HCT116 (cell line): Measurements from ENCODE around the gene ALK. TPM values are rescaled to one million over a fixed set of nuclear protein-coding genes. Genes with fewer than 3 reads are reported as not detected.

Experiments
- ATAC-seq: fragments of 200-7000 bp; cut with Tn5 transposase; 2 replicates; pipeline ENCODE4 v1.9.1; 2020; ENCODE audit warnings: mild to moderate bottlenecking, moderate library complexity
- BruUV-seq: library from RNA; stranded (reverse); fragments of 400-500 nt; replicated peaks from 2 replicates; lab custom pipeline; 2021; lab: Mats Ljungman, UMichigan
- CTCF ChIA-PET: fragments of 300-600 bp; sonication (Branson Sonifier 250); formaldehyde crosslinking; loops from one replicate; lab custom pipeline; 2021; ENCODE audit warnings: antibody characterized with exemption; lab: Charles Lee
- POLR2A ChIA-PET: fragments of 300-600, 350-600 bp; sonication (Branson Sonifier 250); formaldehyde crosslinking; loops from one replicate; lab custom pipeline; 2021; ENCODE audit warnings: antibody characterized with exemption; lab: Charles Lee
- RAD21 ChIA-PET, 2 experiments: fragments of 300-600 bp; sonication (Branson Sonifier 250); formaldehyde crosslinking; loops; one replicate each; lab custom pipeline; 2023; ENCODE audit warnings: low total read pairs in 2 of 2; ENCODE audit not compliant: uncharacterized antibody in 2 of 2, unreplicated experiment in 2 of 2, low non-redundant PET in 1 of 2; lab: Charles Lee
- DNase-seq: peaks from one replicate; pipeline ENCODE4 v3.0.0-alpha.2; 2010; ENCODE audit warnings: low read depth, low spot score
- H2AFZ ChIP-seq: fragments of 200-600 bp; shearing (Covaris generic), sonication (generic); 2 replicates; pipeline ENCODE4 v1.6.1; 2017; ENCODE audit warnings: low read depth, mixed run types, mixed read lengths, antibody characterized with exemption, low read length; ENCODE audit not compliant: poor library complexity, severe bottlenecking
- H3K27ac ChIP-seq: 2 replicates; pipeline ENCODE4 v1.5.1; 2012; ENCODE audit warnings: low read depth, low read length
- H3K27me3 ChIP-seq: fragments of 200-600 bp; sonication (generic); 2 replicates; pipeline ENCODE4 v1.6.1; 2016; ENCODE audit warnings: mixed run types, low read length, mixed read lengths; ENCODE audit not compliant: insufficient read depth
- H3K36me3 ChIP-seq, 2 experiments: fragments of 200-500 bp in 1 of 2; fragments of 200-600 bp in 1 of 2; sonication (Bioruptor generic) in 1 of 2; sonication (generic) in 1 of 2; 2 replicates each; pipeline versions ENCODE4 v1.5.1 to v1.6.1; 2014 to 2016; ENCODE audit warnings: low read length in 2 of 2, inconsistent platforms in 1 of 2, mixed read lengths in 1 of 2, mixed run types in 1 of 2; ENCODE audit not compliant: insufficient read depth in 2 of 2, control insufficient read depth in 1 of 2
- H3K4me1 ChIP-seq, 2 experiments: fragments of 200-600 bp in 1 of 2; sonication (generic) in 1 of 2; 2 replicates each; pipeline versions ENCODE4 v1.5.1 to v1.6.1; 2012 to 2017; ENCODE audit warnings: low read length in 2 of 2, inconsistent platforms in 1 of 2, mild to moderate bottlenecking in 1 of 2, mixed read lengths in 1 of 2, mixed run types in 1 of 2, moderate library complexity in 1 of 2; ENCODE audit not compliant: insufficient read depth in 2 of 2, control insufficient read depth in 1 of 2
- H3K4me2 ChIP-seq: fragments of 200-600 bp; sonication (generic); 2 replicates; pipeline ENCODE4 v1.6.1; 2017; ENCODE audit warnings: mixed run types, low read length, mixed read lengths
- H3K4me3 ChIP-seq, 2 experiments: fragments of 200-600 bp in 1 of 2; sonication (generic) in 1 of 2; replicated peaks in 1 of 2; 2 replicates each; pipeline ENCODE4 v1.5.1; 2011 to 2016; ENCODE audit warnings: low read length in 2 of 2, control low read depth in 1 of 2, low read depth in 1 of 2, mild to moderate bottlenecking in 1 of 2, mixed read lengths in 1 of 2, mixed run types in 1 of 2
- H3K79me2 ChIP-seq: fragments of 200-600 bp; sonication (generic); 2 replicates; pipeline ENCODE4 v1.6.1; 2017; ENCODE audit warnings: mild to moderate bottlenecking, mixed run types, low read length, moderate library complexity, mixed read lengths; ENCODE audit not compliant: insufficient read depth
- H3K9ac ChIP-seq: fragments of 200-600 bp; sonication (generic); 2 replicates; pipeline ENCODE4 v1.6.1; 2016; ENCODE audit warnings: low read length, mixed read lengths
- H3K9me2 ChIP-seq: fragments of 200-600 bp; sonication (generic), shearing (Covaris generic); 2 replicates; pipeline ENCODE4 v1.6.1; 2017; ENCODE audit warnings: mixed run types, mild to moderate bottlenecking, moderate library complexity; ENCODE audit not compliant: insufficient read depth
- H3K9me3 ChIP-seq, 2 experiments: fragments of 200-500 bp in 1 of 2; fragments of 200-600 bp in 1 of 2; sonication (Bioruptor generic) in 1 of 2; sonication (generic) in 1 of 2; 2 replicates each; pipeline ENCODE4 v1.6.1; 2014 to 2017; ENCODE audit warnings: low read length in 2 of 2, mixed read lengths in 2 of 2, inconsistent platforms in 1 of 2, low read depth in 1 of 2, mild to moderate bottlenecking in 1 of 2, mixed run types in 1 of 2, moderate library complexity in 1 of 2; ENCODE audit not compliant: control insufficient read depth in 1 of 2, insufficient read depth in 1 of 2
- H4K20me1 ChIP-seq: fragments of 200-600 bp; sonication (generic), shearing (Covaris generic); 2 replicates; pipeline ENCODE4 v1.6.1; 2017; ENCODE audit warnings: mixed run types, mild to moderate bottlenecking, moderate library complexity; ENCODE audit not compliant: insufficient read depth
- CBX3 ChIP-seq: IDR thresholded peaks from 2 replicates; pipeline ENCODE4 v1.6.1; 2012; ENCODE audit warnings: low read depth
- CEBPB ChIP-seq: IDR thresholded peaks from 2 replicates; pipeline ENCODE4 v1.6.1; 2012; ENCODE audit warnings: low read depth
- EGR1 ChIP-seq: IDR thresholded peaks from 2 replicates; pipeline ENCODE4 v1.6.1; 2012; ENCODE audit warnings: low read depth
- ELF1 ChIP-seq: IDR thresholded peaks from 2 replicates; pipeline ENCODE4 v1.6.1; 2012; ENCODE audit warnings: low read depth, borderline replicate concordance
- EZH2 ChIP-seq: fragments of 200-600 bp; sonication (generic); IDR thresholded peaks from 2 replicates; pipeline ENCODE4 v1.6.1; 2017; ENCODE audit warnings: antibody characterized with exemption, mixed run types
- EZH2phosphoT487 ChIP-seq: fragments of 200-600 bp; IDR thresholded peaks from 2 replicates; pipeline ENCODE4 v1.6.1; 2018; ENCODE audit warnings: antibody characterized with exemption, borderline replicate concordance
- FOSL1 ChIP-seq: IDR thresholded peaks from 2 replicates; pipeline ENCODE4 v1.6.1; 2012; ENCODE audit warnings: low read depth
- POLR2A ChIP-seq: IDR thresholded peaks from 2 replicates; pipeline ENCODE4 v1.7.0; 2011; ENCODE audit warnings: borderline replicate concordance; ENCODE audit not compliant: insufficient read depth, insufficient read length; ENCODE audit errors: extremely low read depth
- POLR2AphosphoS5 ChIP-seq: IDR thresholded peaks from 2 replicates; pipeline ENCODE4 v1.6.1; 2011; ENCODE audit warnings: mild to moderate bottlenecking, low read depth, low read length, moderate library complexity
- SIN3A ChIP-seq: IDR thresholded peaks from 2 replicates; pipeline ENCODE4 v1.6.1; 2012; ENCODE audit warnings: low read depth
- SP1 ChIP-seq: IDR thresholded peaks from 2 replicates; pipeline ENCODE4 v1.6.1; 2012; ENCODE audit warnings: low read depth
- SRF ChIP-seq: IDR thresholded peaks from 2 replicates; pipeline ENCODE4 v1.6.1; 2012; ENCODE audit warnings: low read depth
- TCF7L2 ChIP-seq: IDR thresholded peaks from 2 replicates; pipeline ENCODE4 v1.7.0; 2011; ENCODE audit warnings: borderline replicate concordance, inconsistent platforms; ENCODE audit not compliant: insufficient read depth, insufficient read length; ENCODE audit errors: extremely low read depth
- YY1 ChIP-seq: IDR thresholded peaks from 2 replicates; pipeline ENCODE4 v1.6.1; 2011; ENCODE audit warnings: low read length, low read depth, moderate library complexity, mild to moderate bottlenecking; ENCODE audit not compliant: insufficient replicate concordance; ENCODE audit errors: extremely low read depth
- intact Hi-C: fragments of 100-400 bp; cut with micrococcal nuclease; formaldehyde crosslinking; loops from 2 replicates; pipeline ENCODE4 v1.10.0; 2022
- total RNA-seq: library from RNA; stranded (reverse); gene quantifications from one replicate; pipeline ENCODE4 v1.2.1, GENCODE V29; 2021; ENCODE audit not compliant: unreplicated experiment
- TF ChIP-seq, protein P1 (sequence below): IDR thresholded peaks from 2 replicates; pipeline ENCODE4 v1.6.1; 2012; ENCODE audit warnings: low read depth
- TF ChIP-seq, protein P2 (sequence below): IDR thresholded peaks from 2 replicates; pipeline ENCODE4 v1.6.1; 2012
- TF ChIP-seq, protein P3 (sequence below): IDR thresholded peaks from 2 replicates; pipeline ENCODE4 v1.6.1; 2012

Gene ALK
- total RNA-seq, 1 experiment from 2014 or later = not detected

DNA sequence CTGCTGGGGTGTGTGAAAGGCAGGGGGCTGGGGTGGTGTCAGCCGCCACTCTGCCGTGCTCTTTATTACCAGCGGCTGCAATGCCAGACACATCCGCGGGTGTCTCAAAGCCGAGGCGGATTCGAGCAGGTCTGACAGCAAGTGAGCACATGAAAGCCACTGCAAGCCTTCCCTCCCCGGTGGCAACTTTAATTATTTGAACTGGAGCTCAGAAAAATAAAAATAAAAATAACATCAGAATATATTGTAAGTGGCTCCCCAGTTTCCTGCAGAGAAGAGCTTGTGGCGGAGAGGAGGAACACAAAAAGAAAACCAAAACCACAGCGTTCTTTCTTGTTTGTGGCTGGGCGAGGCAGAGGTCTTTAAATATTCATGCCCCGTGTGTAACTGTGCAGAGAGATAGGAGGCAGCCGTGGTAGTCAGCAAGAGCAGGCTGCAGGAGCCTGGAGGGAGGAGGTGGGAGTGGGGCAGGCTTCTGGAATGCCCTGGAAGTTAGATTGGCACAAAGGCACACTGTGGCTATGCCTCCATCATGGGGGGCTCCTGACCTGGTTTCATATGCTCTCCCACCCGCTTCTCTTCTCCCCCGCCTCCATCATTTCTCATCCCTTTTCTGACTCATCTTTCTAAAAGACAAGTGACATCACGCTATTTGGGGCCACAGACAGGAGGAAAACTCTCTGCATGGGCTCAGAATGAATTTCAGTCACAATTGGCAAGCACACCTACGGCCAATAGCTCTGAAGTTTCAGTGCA is 606.4 kb downstream of the ALK start:
- no peak overlapping the region for H3K4me2 ChIP-seq
- peaks cover 72% of the 10 kb centered on the region for H3K27me3 ChIP-seq
- TF ChIP-seq EZH2phosphoT487 = no peak
- no peak for TF ChIP-seq ELF1
- no peak for TF ChIP-seq POLR2A
- TF ChIP-seq CEBPB = no peak
- no peak for TF ChIP-seq TCF7L2
- no peak for TF ChIP-seq CBX3
- no peak for TF ChIP-seq SIN3A
- TF ChIP-seq FOSL1 = no peak
- TF ChIP-seq YY1 = no peak
- no peak for TF ChIP-seq EZH2
- TF ChIP-seq SP1 = no peak
- ChIA-PET POLR2A (no interaction called here), RAD21 (no interaction called here), CTCF (no interaction called here)
- H3K9me2 ChIP-seq = no peaks in the 10 kb centered on the region
- intact Hi-C loops = no loop called here
- H3K9ac ChIP-seq = no peak overlapping the region
- no peak for ATAC-seq
- no peak overlapping the region for H3K27ac ChIP-seq
- H3K4me1 ChIP-seq = no peaks in the 10 kb centered on the region
- no peaks in the 10 kb centered on the region for H3K9me3 ChIP-seq
- no peaks in the 10 kb centered on the region for H3K79me2 ChIP-seq
- H3K4me3 ChIP-seq = no peak overlapping the region
- no TSS peak for BruUV-seq
- H3K36me3 ChIP-seq = no peaks in the 10 kb centered on the region
- no peak for DNase-seq
- no peaks in the 10 kb centered on the region for H4K20me1 ChIP-seq
- H2AFZ ChIP-seq = no peak overlapping the region

DNA sequence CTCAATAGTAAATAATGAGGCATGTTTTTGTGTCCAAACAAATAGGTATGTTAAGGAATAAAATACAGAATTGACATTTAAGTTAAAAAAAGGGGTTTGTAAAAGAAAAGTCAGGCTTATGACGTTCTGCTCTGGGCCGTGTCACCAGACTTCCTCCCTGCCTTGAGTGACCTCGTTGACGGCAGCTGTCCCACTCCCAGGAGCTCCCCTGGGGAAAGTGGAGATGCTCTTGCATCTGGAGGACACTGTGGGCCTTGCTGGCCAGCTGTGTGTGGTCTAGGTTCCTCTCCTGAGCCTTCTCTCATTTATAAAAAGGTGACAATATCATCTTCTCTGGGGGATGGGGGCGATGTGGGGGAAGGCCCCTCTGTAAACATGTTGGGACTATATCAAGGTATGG is 609.9 kb downstream of the ALK start:
- no TSS peak for BruUV-seq
- H4K20me1 ChIP-seq = no peaks in the 10 kb centered on the region; the same call in 1 of the 2 replicates
- H3K9me3 ChIP-seq = no peaks in the 10 kb centered on the region
- H3K4me2 ChIP-seq = no peak overlapping the region
- no peak overlapping the region for H3K9ac ChIP-seq
- RAD21 ChIA-PET = no interaction called here
- POLR2A ChIA-PET = no interaction called here
- no peaks in the 10 kb centered on the region for H3K36me3 ChIP-seq
- DNase-seq (no peak), ATAC-seq (no peak)
- H2AFZ ChIP-seq = no peak overlapping the region
- no peak overlapping the region for H3K4me3 ChIP-seq
- CTCF ChIA-PET = no interaction called here
- no peaks in the 10 kb centered on the region for H3K9me2 ChIP-seq
- H3K27me3 ChIP-seq = peaks cover 76% of the 10 kb centered on the region
- no peaks in the 10 kb centered on the region for H3K79me2 ChIP-seq
- intact Hi-C loops = no loop called here
- H3K27ac ChIP-seq = no peak overlapping the region
- H3K4me1 ChIP-seq = no peaks in the 10 kb centered on the region
- TF ChIP-seq POLR2AphosphoS5 (no peak), EGR1 (no peak), SRF (no peak), CBX3 (no peak), CEBPB (no peak)
- TF ChIP-seq, protein P1, sequence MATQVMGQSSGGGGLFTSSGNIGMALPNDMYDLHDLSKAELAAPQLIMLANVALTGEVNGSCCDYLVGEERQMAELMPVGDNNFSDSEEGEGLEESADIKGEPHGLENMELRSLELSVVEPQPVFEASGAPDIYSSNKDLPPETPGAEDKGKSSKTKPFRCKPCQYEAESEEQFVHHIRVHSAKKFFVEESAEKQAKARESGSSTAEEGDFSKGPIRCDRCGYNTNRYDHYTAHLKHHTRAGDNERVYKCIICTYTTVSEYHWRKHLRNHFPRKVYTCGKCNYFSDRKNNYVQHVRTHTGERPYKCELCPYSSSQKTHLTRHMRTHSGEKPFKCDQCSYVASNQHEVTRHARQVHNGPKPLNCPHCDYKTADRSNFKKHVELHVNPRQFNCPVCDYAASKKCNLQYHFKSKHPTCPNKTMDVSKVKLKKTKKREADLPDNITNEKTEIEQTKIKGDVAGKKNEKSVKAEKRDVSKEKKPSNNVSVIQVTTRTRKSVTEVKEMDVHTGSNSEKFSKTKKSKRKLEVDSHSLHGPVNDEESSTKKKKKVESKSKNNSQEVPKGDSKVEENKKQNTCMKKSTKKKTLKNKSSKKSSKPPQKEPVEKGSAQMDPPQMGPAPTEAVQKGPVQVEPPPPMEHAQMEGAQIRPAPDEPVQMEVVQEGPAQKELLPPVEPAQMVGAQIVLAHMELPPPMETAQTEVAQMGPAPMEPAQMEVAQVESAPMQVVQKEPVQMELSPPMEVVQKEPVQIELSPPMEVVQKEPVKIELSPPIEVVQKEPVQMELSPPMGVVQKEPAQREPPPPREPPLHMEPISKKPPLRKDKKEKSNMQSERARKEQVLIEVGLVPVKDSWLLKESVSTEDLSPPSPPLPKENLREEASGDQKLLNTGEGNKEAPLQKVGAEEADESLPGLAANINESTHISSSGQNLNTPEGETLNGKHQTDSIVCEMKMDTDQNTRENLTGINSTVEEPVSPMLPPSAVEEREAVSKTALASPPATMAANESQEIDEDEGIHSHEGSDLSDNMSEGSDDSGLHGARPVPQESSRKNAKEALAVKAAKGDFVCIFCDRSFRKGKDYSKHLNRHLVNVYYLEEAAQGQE = no peak
- TF ChIP-seq, protein P2, sequence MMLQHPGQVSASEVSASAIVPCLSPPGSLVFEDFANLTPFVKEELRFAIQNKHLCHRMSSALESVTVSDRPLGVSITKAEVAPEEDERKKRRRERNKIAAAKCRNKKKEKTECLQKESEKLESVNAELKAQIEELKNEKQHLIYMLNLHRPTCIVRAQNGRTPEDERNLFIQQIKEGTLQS = no peak
- TF ChIP-seq, protein P3, sequence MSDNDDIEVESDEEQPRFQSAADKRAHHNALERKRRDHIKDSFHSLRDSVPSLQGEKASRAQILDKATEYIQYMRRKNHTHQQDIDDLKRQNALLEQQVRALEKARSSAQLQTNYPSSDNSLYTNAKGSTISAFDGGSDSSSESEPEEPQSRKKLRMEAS = no peak
